Stomach (tissue), 9 donors: ENCODE measurements around the gene ARID1B. TPM values are rescaled to one million over a fixed set of nuclear protein-coding genes. Genes with fewer than 3 reads are reported as not detected.

Experiments used
- DNase-seq, 2 donors: peaks; one replicate each; pipeline versions ENCODE4 v3.0.0 to v3.0.0-alpha.2; 2013 to 2019
- H3K27ac ChIP-seq, 5 donors: fragments of 200-600 bp in 4 of 5; sonication (generic) in 4 of 5; one replicate each; pipeline ENCODE4 v1.5.1; 2013 to 2019; ENCODE audit warnings: mild to moderate bottlenecking in 1 of 5, moderate library complexity in 1 of 5
- H3K27me3 ChIP-seq, 3 donors: fragments of 200-600 bp; sonication (generic); one replicate each; pipeline ENCODE4 v1.5.1; 2017 to 2019; ENCODE audit warnings: mixed run types in 1 of 3
- H3K36me3 ChIP-seq, 4 donors: fragments of 200-600 bp; sonication (generic); 1 replicate in 3 of 4; 2 replicates in 1 of 4; pipeline ENCODE4 v1.5.1; 2016 to 2019
- H3K4me1 ChIP-seq, 4 donors: fragments of 200-600 bp; sonication (generic); one replicate each; pipeline ENCODE4 v1.5.1; 2016 to 2019
- H3K4me3 ChIP-seq, 4 donors: fragments of 200-600 bp; sonication (generic) in 3 of 4; one replicate each; pipeline ENCODE4 v1.5.1; 2016 to 2019; ENCODE audit warnings: mild to moderate bottlenecking in 1 of 4
- H3K9me3 ChIP-seq, 4 donors: fragments of 200-600 bp; sonication (generic); one replicate each; pipeline ENCODE4 v1.5.1; 2016 to 2019
- CTCF ChIP-seq, 7 experiments: fragments of 450-650 bp in 4 of 7; fragments of 200-600 bp in 3 of 7; sonication (generic) in 3 of 7; IDR thresholded peaks; one replicate each; pipeline ENCODE4 v1.5.1; 2016 to 2019; ENCODE audit warnings: antibody characterized with exemption in 7 of 7, control low read depth in 2 of 7, mild to moderate bottlenecking in 1 of 7
- EP300 ChIP-seq: sonication (generic); formaldehyde crosslinking; IDR thresholded peaks from one replicate; pipeline ENCODE4 v1.6.1; 2017; ENCODE audit warnings: antibody characterized with exemption
- POLR2A ChIP-seq, 4 donors: fragments of 450-650 bp; IDR thresholded peaks; one replicate each; pipeline ENCODE4 v1.6.1; 2016; ENCODE audit warnings: antibody characterized with exemption in 4 of 4, control low read depth in 2 of 4, mild to moderate bottlenecking in 1 of 4, moderate library complexity in 1 of 4
- POLR2AphosphoS5 ChIP-seq, 3 donors: sonication (generic); formaldehyde crosslinking; IDR thresholded peaks; one replicate each; pipeline ENCODE4 v1.6.1; 2016; ENCODE audit warnings: antibody characterized with exemption in 3 of 3
- WGBS, 5 donors: extraction: QIAGEN DNeasy Blood & Tissue Kit in 3 of 5; methylation state at CpG; one replicate each; pipeline versions ENCODE4 v1.1.5 to v1.1.7; 2013 to 2018; 5-methylcytosine and 5-hydroxymethylcytosine counted together
- intact Hi-C: fragments of 100-400 bp; cut with DNase I; formaldehyde crosslinking; loops from one replicate; pipeline ENCODE4 v1.15.1; 2023; ENCODE audit warnings: low total_unique reads
- polyA plus RNA-seq, 3 donors: library from polyadenylated mRNA; stranded (reverse); fragments of 200-250 nt; gene quantifications; one replicate each; pipeline ENCODE4 v1.2.3, GENCODE V29; 2013
- total RNA-seq, 5 donors: library from RNA; depleted of rRNA; stranded (reverse); fragments of >200 nt; gene quantifications; one replicate each; pipeline versions ENCODE4 v1.1.0 to v1.2.3, GENCODE V29; 2014 to 2016
- donor health status: healthy with polysubstance abuse.
- donor health status: Bipolar disorder and iron deficiency.
- donor health status: healthy.

Gene ARID1B
- total and polyA plus RNA-seq, 8 donors = 8.8 to 183 (median 48.3) TPM

DNA sequence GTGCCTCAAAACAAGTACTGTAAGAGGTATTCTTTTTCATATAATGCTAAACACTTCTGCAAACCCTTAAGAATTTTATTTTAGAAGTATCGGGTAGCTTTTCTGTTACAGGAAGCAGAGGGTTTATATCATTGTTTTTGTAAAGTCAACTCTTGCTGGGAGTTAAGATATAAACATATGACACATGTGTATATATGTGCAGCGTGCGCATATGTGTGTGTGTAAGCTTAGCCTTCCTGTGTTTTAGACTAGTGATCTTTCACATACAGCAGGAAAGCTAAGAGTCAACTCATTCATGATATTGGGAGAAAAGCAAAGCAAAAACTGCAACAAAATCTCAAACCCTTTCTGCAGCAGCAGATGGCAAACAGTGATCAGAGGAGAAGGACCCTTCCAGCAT is 102.4 kb downstream of the ARID1B start:
- Histone ChIP-seq H3K9me3 (no peaks in the 10 kb centered on the region), H3K27ac (no peak overlapping the region), H3K4me1 (peaks cover 14 to 99% (median 69%) of the 10 kb centered on the region in 4 donors), H3K27me3 (no peaks in the 10 kb centered on the region), H3K4me3 (no peak overlapping the region), H3K36me3 (no peaks in the 10 kb centered on the region)
- TF ChIP-seq POLR2A (IDR thresholded peaks at IDR 0.05) = no peak
- no peak for TF ChIP-seq POLR2AphosphoS5 (IDR thresholded peaks at IDR 0.05)
- no peak for TF ChIP-seq EP300
- TF ChIP-seq CTCF (IDR thresholded peaks at IDR 0.05) = no peak
- intact Hi-C loops = no loop called here
- peak in 1 of 2 donors; percentile 31 for DNase-seq
- WGBS, 5 donors = 61 to 75% (median 64%) methylated on average over 3 of the region's 3 CpGs

GRCh38 chr6:156880913-156881312 is 103.7 kb downstream of the ARID1B start:
- Histone ChIP-seq H3K4me1 (peaks cover 19 to 92% (median 70%) of the 10 kb centered on the region in 4 donors), H3K9me3 (no peaks in the 10 kb centered on the region), H3K36me3 (no peaks in the 10 kb centered on the region), H3K27ac (no peak overlapping the region), H3K4me3 (no peak overlapping the region), H3K27me3 (no peaks in the 10 kb centered on the region)
- WGBS, 5 donors = 51 to 76% (median 57%) methylated on average over 3 of the region's 3 CpGs
- peak in 1 of 2 donors; percentile 43 for DNase-seq
- intact Hi-C loops = no loop called here
- TF ChIP-seq POLR2A (IDR thresholded peaks at IDR 0.05) = no peak
- TF ChIP-seq CTCF (IDR thresholded peaks at IDR 0.05) = no peak
- no peak for TF ChIP-seq POLR2AphosphoS5 (IDR thresholded peaks at IDR 0.05)
- TF ChIP-seq EP300 = no peak

GRCh38 chr6:156881687-156882629 is 104.8 kb downstream of the ARID1B start:
- DNase-seq = peak in 1 of 2 donors; percentile 36
- peaks cover 29 to 93% (median 70%) of the 10 kb centered on the region in 4 donors for H3K4me1 ChIP-seq

More at GRCh38 chr6:156881687-156882629, 104.8 kb downstream of the ARID1B start:
- intact Hi-C loops = no loop called here
- Histone ChIP-seq H3K9me3 (no peaks in the 10 kb centered on the region), H3K4me3 (no peak overlapping the region), H3K27me3 (no peaks in the 10 kb centered on the region), H3K27ac (peak overlapping the region in 1 of 5 donors; percentile 8), H3K36me3 (no peaks in the 10 kb centered on the region)
- 79 to 91% (median 83%) methylated on average over 10 of the region's 10 CpGs for WGBS, 5 donors
- TF ChIP-seq POLR2A (IDR thresholded peaks at IDR 0.05) (no peak), CTCF (IDR thresholded peaks at IDR 0.05) (no peak), POLR2AphosphoS5 (IDR thresholded peaks at IDR 0.05) (no peak), EP300 (no peak)
